Stomach (tissue), 9 donors: ENCODE data around the gene IFT43. TPM values are rescaled to one million over a fixed set of nuclear protein-coding genes. Genes with fewer than 3 reads are reported as not detected.

Experiments used
- DNase-seq, 2 donors: peaks; one replicate each; pipeline versions ENCODE4 v3.0.0 to v3.0.0-alpha.2; 2013 to 2019
- H3K27ac ChIP-seq, 5 donors: fragments of 200-600 bp in 4 of 5; sonication (generic) in 4 of 5; one replicate each; pipeline ENCODE4 v1.5.1; 2013 to 2019; ENCODE audit warnings: mild to moderate bottlenecking in 1 of 5, moderate library complexity in 1 of 5
- H3K27me3 ChIP-seq, 3 donors: fragments of 200-600 bp; sonication (generic); one replicate each; pipeline ENCODE4 v1.5.1; 2017 to 2019; ENCODE audit warnings: mixed run types in 1 of 3
- H3K36me3 ChIP-seq, 4 donors: fragments of 200-600 bp; sonication (generic); 1 replicate in 3 of 4; 2 replicates in 1 of 4; pipeline ENCODE4 v1.5.1; 2016 to 2019
- H3K4me1 ChIP-seq, 4 donors: fragments of 200-600 bp; sonication (generic); one replicate each; pipeline ENCODE4 v1.5.1; 2016 to 2019
- H3K4me3 ChIP-seq, 4 donors: fragments of 200-600 bp; sonication (generic) in 3 of 4; one replicate each; pipeline ENCODE4 v1.5.1; 2016 to 2019; ENCODE audit warnings: mild to moderate bottlenecking in 1 of 4
- H3K9me3 ChIP-seq, 4 donors: fragments of 200-600 bp; sonication (generic); one replicate each; pipeline ENCODE4 v1.5.1; 2016 to 2019
- CTCF ChIP-seq, 7 experiments: fragments of 450-650 bp in 4 of 7; fragments of 200-600 bp in 3 of 7; sonication (generic) in 3 of 7; IDR thresholded peaks; one replicate each; pipeline ENCODE4 v1.5.1; 2016 to 2019; ENCODE audit warnings: antibody characterized with exemption in 7 of 7, control low read depth in 2 of 7, mild to moderate bottlenecking in 1 of 7
- EP300 ChIP-seq: sonication (generic); formaldehyde crosslinking; IDR thresholded peaks from one replicate; pipeline ENCODE4 v1.6.1; 2017; ENCODE audit warnings: antibody characterized with exemption
- POLR2A ChIP-seq, 4 donors: fragments of 450-650 bp; IDR thresholded peaks; one replicate each; pipeline ENCODE4 v1.6.1; 2016; ENCODE audit warnings: antibody characterized with exemption in 4 of 4, control low read depth in 2 of 4, mild to moderate bottlenecking in 1 of 4, moderate library complexity in 1 of 4
- POLR2AphosphoS5 ChIP-seq, 3 donors: sonication (generic); formaldehyde crosslinking; IDR thresholded peaks; one replicate each; pipeline ENCODE4 v1.6.1; 2016; ENCODE audit warnings: antibody characterized with exemption in 3 of 3
- WGBS, 5 donors: extraction: QIAGEN DNeasy Blood & Tissue Kit in 3 of 5; methylation state at CpG; one replicate each; pipeline versions ENCODE4 v1.1.5 to v1.1.7; 2013 to 2018; 5-methylcytosine and 5-hydroxymethylcytosine counted together
- intact Hi-C: fragments of 100-400 bp; cut with DNase I; formaldehyde crosslinking; loops from one replicate; pipeline ENCODE4 v1.15.1; 2023; ENCODE audit warnings: low total_unique reads
- polyA plus RNA-seq, 3 donors: library from polyadenylated mRNA; stranded (reverse); fragments of 200-250 nt; gene quantifications; one replicate each; pipeline ENCODE4 v1.2.3, GENCODE V29; 2013
- total RNA-seq, 5 donors: library from RNA; depleted of rRNA; stranded (reverse); fragments of >200 nt; gene quantifications; one replicate each; pipeline versions ENCODE4 v1.1.0 to v1.2.3, GENCODE V29; 2014 to 2016
- donor health status: healthy with polysubstance abuse.
- donor health status: Bipolar disorder and iron deficiency.
- donor health status: healthy.

Gene IFT43
- total and polyA plus RNA-seq, 8 donors = 7.6 to 129 (median 41.0) TPM

GRCh38 chr14:75979648-75980565, 5.7 kb upstream of the IFT43 start:
- WGBS, 5 donors = 42 to 65% (median 47%) methylated on average over 27 of the region's 27 CpGs
- H3K4me3 ChIP-seq = peak overlapping the region; percentile 65 to 76 (median 70)
- peak overlapping the region; percentile 93 to 98 (median 96) for H3K27ac ChIP-seq
- intact Hi-C loops = loop anchor here (5.0 to 10.0 kb wide), 2 partner anchors 73 to 175 kb away; no protein-coding TSS in a partner anchor
- H3K4me1 ChIP-seq = peaks cover 36 to 70% (median 58%) of the 10 kb centered on the region in 4 donors
- TF ChIP-seq EP300 = no peak
- no peak for TF ChIP-seq CTCF (IDR thresholded peaks at IDR 0.05)
- TF ChIP-seq POLR2A (IDR thresholded peaks at IDR 0.05) = no peak
- no peak for TF ChIP-seq POLR2AphosphoS5 (IDR thresholded peaks at IDR 0.05)
- no peaks in the 10 kb centered on the region for H3K27me3 ChIP-seq
- no peaks in the 10 kb centered on the region for H3K9me3 ChIP-seq
- no peaks in the 10 kb centered on the region for H3K36me3 ChIP-seq
- DNase-seq = peak in 1 of 2 donors; percentile 37

DNA sequence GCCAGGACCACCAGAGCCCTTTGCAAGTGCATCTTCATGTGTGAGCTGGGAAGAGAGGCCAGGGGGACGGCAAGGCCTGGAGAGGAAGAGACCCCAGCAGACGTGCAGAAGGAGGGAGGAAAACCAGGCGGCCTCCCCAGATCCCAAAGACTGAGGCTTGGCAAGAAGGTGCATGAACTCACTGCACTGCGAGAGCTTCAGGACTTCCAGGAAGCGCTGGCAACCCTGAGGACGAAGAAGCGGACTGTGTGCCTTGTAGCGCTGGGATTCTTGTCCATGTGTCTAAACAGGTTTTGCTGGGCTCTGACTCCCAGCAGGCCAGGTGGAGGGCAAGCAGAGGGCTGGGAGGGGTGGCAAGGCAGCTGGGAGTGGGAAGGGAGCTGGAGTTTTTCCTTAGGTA, 4.7 kb upstream of the IFT43 start:
- intact Hi-C loops = loop anchor here (5.0 kb wide), 1 partner anchor 74 kb away; no protein-coding TSS in a partner anchor
- Histone ChIP-seq H3K4me3 (peak overlapping the region; percentile 65 to 76 (median 70)), H3K4me1 (peaks cover 36 to 77% (median 64%) of the 10 kb centered on the region in 4 donors), H3K27me3 (no peaks in the 10 kb centered on the region), H3K9me3 (no peaks in the 10 kb centered on the region), H3K27ac (peak overlapping the region; percentile 93 to 98 (median 96)), H3K36me3 (no peaks in the 10 kb centered on the region)
- 28 to 42% (median 32%) methylated on average over 8 of the region's 8 CpGs for WGBS, 5 donors
- DNase-seq = peak; percentile 47 to 70
- peak in 2 of 3 donors; percentile 7 to 22 for TF ChIP-seq POLR2AphosphoS5 (IDR thresholded peaks at IDR 0.05)
- TF ChIP-seq POLR2A (IDR thresholded peaks at IDR 0.05) = no peak
- no peak for TF ChIP-seq EP300

DNA sequence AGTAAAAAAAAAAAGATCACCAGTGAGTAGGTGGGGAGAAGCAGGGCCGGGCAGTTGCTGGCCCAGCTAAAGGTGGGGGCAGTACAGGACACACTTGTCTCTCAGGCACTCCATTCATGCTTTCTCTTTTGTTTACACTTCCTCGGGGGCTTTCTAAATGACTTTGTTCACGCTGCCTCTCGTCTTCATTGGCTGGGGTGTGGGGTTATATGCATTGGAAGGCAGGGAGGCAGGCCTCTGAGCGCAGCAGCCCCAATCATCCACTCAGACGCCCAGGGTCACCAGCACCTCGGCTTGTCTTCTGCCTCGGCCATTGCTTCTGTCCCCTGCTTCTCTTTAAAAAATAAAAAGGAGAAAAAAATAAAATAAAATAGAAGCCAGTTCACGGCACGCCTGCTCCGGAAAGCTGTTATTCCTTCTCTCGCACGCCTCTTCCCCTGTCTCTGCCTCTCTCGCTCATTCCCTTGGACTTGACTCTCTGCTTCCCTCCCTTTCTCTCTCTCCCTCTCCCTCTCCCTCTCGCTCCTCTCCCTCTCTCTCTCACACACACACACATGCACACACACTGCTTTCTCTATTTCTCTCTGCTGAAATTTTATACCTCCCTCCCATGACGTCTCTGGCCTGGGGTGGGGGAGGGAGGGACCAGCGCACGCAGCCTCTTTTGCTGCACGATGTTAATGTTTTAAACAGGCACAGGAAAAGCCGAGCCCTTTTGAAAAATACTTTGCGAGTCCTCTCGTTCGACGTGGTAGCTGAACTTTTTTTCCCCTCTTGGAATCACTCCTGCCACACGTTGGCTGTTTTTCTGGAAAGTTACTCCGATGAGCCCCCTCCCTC, 3.9 kb upstream of the IFT43 start, which contains the start of gene TGFB3:
TGFB3 (minus strand) TSS at position 570 of the 840 bp plus-strand sequence. CDS start 1,102 bp downstream, outside the sequence.
- WGBS, 5 donors = 1 to 3% (median 2%) methylated on average over 26 of the region's 26 CpGs
- DNase-seq = peak; percentile 68 to 95
- Histone ChIP-seq H3K36me3 (no peaks in the 10 kb centered on the region), H3K9me3 (no peaks in the 10 kb centered on the region), H3K27ac (peak within 1 kb of the TSS; percentile 93 to 98 (median 96)), H3K4me3 (peak within 1 kb of the TSS; percentile 65 to 76 (median 70)), H3K4me1 (peaks cover 38 to 80% (median 69%) of the 10 kb centered on the region in 4 donors), H3K27me3 (no peaks in the 10 kb centered on the region)
- intact Hi-C loops = loop anchor here (5.0 kb wide), 1 partner anchor 74 kb away; no protein-coding TSS in a partner anchor
- TF ChIP-seq POLR2A (IDR thresholded peaks at IDR 0.05) (peak in 2 of 4 donors; percentile 78), EP300 (no peak), POLR2AphosphoS5 (IDR thresholded peaks at IDR 0.05) (peak; percentile 82 to 83 (median 82))

DNA sequence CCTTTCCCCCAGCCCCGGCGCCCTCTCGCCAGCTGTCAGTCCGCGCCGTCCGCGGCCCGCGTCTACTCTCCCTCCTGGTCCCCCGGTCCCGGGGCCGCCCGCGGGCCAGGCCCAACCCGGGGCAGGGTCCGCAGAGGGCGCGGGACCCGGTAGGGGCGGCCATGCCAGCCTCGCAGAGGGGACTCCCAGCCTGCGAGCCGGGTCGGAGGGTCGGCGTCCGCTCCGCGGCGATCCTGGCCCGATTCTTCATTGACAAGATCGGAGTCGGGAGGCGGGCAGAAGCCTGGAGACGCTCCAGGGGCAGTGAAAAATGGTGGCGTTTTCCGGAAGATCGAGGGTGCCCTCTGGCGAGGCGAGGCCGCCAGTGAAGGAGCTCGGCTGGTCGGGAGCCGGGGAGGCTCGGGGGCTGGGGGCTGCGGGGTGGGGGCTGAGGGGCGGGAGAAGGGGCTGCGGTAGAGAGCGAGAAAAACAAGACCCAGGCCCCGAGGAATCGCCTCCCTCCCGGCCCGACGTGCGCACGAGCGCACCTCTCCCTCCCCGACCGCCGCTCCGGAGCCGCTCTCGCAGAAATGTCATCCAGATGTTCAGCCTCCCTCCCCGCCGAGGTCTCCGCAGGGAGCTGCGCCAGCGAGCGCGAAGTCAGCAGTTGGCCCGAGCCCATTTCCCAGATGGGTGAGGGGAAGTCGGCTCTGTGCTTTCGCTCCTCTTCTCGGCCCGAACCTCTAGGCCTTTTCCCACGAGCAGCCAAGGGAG, 3.1 kb upstream of the IFT43 start:
- no peaks in the 10 kb centered on the region for H3K9me3 ChIP-seq
- TF ChIP-seq POLR2AphosphoS5 (IDR thresholded peaks at IDR 0.05) (peak in 2 of 3 donors; percentile 9 to 10), EP300 (no peak), POLR2A (IDR thresholded peaks at IDR 0.05) (no peak), CTCF (IDR thresholded peaks at IDR 0.05) (peak in 5 of 7 experiments; percentile 23 to 84 (median 62))
- DNase-seq = peak; percentile 85 to 94
- no peaks in the 10 kb centered on the region for H3K27me3 ChIP-seq
- H3K4me3 ChIP-seq = peak overlapping the region; percentile 65 to 76 (median 70)
- intact Hi-C loops = loop anchor here (5.0 kb wide), 1 partner anchor 75 kb away; no protein-coding TSS in a partner anchor
- H3K27ac ChIP-seq = peak overlapping the region; percentile 93 to 98 (median 96)
- peaks cover 42 to 80% (median 70%) of the 10 kb centered on the region in 4 donors for H3K4me1 ChIP-seq
- H3K36me3 ChIP-seq = no peaks in the 10 kb centered on the region
- 0 to 1% (median 1%) methylated on average over 20 to 77 of the region's 77 CpGs for WGBS, 5 donors
